C4-2B (cell line): ENCODE measurements around the gene GCLC.

ENCODE experiments used
- CTCF ChIP-seq: fragments of 450-650 bp; conservative IDR thresholded peaks from 2 replicates; pipeline ENCODE4 v1.5.1; 2017; ENCODE audit warnings: mild to moderate bottlenecking
- ZFX ChIP-seq: fragments of 450-650 bp; IDR thresholded peaks from 2 replicates; pipeline ENCODE4 v1.6.1; 2017

- TF ChIP-seq CTCF (no peak), ZFX (no peak)
These were observed 4.7 kb downstream of the GCLC start for GRCh38 chr6:53540129-53540692.
